GM15510 (cell line): ENCODE measurements around the gene SUCO.

ENCODE experiments used
- POLR2A ChIP-seq: IDR thresholded peaks from 3 replicates; pipeline ENCODE4 v1.6.1; 2011; ENCODE audit warnings: borderline replicate concordance; ENCODE audit not compliant: insufficient read length; ENCODE audit errors: extremely low read depth

Gene SUCO

DNA sequence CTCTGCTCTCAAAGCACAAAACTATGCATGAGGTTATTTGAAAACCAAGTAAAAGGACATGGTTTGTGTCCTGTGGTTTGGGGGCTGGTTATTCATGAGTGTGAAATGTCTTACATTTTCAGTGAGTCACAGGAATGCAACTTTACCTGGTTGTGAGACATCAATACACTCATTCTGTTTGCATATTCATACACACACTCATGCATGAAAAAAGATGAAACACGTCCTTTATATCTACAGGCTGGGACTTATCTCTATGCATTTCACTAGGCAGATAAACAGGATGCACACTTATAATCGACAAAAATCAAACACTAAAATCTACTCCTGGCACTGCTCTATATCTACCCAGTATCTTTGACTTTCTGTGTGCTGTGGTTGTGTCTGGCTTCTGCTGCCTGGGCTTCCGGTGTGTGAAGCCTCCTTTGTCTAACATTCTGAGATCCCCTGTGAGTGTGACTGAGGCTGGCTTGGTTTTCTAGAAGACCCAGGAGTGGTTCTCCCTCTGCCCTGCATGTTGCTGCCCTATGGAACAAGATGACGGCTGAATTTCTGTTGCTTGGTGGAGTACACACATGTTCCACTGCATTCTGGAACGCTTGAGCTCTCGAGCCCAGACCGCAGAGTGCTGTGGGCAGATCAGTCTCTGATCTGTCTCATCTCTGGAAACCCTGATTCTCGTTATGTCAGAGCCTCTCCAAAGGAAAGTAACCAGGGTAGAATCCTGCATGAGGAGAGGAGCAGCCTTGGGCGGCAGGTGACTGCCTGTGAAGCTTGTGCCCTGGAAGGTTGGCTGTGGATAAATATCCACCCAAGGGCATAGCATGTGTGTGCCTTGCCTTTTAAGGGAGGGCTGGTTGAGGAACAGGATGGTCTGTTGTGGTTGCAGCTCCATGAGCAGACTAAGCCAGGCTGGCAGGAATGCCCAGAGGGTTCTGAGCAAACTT lies 106.2 kb downstream of the SUCO start:
- TF ChIP-seq POLR2A: no peak

- TF ChIP-seq POLR2A: no peak
These were observed 107.2 kb downstream of the SUCO start for GRCh38 chr1:172640111-172640510.

DNA sequence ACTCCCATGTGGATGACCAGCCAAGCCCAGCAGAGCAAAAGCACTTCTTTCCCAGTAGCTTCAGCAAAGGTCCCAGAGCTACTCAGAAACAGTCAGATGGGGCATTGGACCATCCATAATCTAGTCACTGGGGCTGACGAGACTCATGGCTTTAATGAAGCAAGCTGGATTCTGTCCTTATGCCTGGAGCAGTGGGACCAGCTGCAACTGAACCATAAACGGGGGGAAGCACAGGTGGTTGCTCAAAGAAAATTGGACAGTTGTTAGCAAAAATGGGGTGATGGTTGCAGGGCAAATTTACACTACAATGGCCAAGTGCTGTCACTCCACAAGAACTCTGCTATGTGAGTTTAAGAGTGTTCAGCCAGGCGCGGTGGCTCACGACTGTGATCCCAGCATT lies 108.5 kb downstream of the SUCO start:
- TF ChIP-seq POLR2A: no peak

DNA sequence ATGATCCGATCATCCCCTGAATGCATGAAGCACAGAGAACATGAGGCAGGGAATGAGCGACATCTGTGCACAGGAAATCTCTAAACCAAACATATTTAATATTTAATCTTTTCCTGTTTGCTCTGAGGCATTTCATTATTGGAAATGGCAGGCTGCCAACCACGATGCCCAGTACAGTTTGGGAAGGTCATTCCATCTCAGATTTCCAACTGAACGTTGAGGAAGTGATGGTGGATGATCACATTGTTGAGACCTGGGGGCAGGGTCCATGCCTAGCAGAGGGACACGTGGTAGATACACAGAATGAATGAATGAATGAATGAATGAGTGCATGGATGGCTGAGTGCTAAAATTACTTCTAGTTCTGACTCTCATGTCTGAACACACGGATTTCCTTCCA lies 110.0 kb downstream of the SUCO start:
- TF ChIP-seq POLR2A: no peak

GRCh38 chr1:172646653-172647052 lies 113.7 kb downstream of the SUCO start:
- TF ChIP-seq POLR2A: no peak

- TF ChIP-seq POLR2A: no peak
These were observed 114.2 kb downstream of the SUCO start for GRCh38 chr1:172647110-172647564.

DNA sequence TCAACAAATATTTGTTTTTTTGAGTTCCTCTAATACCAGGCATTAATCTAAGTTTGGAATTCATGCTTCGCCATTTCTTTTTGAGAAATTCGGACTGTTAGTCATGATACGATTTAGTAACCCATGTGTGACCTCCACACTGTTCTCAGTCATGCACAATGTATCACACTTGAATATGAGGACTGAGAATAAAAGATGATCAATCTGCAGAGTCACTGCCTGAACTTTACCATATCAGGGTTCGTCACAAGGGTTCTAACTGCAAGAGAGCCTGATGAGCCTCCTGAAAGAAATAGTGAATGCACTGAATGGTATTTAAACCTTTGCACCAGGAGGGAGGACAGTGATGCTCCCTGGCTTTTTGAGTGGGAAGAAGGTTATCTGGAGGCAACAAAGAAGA lies 115.0 kb downstream of the SUCO start:
- TF ChIP-seq POLR2A: no peak

DNA sequence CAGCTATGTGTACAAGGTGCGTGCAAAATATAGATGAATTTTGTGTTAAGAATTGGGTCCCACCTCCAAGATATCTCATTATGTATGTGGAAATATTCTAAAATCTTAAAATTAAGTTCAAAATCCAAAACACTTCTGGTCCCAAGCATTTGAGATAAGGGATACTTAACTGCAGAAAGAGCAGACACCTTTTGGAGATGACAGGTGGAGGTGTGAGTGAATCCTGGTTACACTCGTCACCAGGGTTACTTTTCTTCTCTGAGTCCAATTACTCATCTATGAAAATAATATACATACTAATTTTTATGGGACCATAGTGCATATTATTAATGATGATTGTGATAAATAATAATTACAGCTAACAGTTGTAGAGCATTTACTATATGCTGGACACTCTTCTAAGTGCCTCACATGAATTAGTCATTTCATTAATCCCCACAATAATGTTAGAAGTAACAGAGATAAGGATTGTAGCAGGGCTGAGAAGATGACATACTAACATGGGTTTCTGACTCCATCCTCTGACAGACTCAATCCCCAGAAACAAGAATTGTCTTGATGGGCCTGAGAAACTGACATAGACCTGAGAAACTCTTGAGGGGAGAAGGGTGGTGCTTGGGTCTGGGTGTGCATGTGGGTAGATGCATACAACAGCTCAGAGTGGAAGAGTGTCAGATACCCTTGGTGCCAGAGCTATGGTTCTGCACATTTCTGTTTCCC lies 117.7 kb downstream of the SUCO start:
- TF ChIP-seq POLR2A: no peak

DNA sequence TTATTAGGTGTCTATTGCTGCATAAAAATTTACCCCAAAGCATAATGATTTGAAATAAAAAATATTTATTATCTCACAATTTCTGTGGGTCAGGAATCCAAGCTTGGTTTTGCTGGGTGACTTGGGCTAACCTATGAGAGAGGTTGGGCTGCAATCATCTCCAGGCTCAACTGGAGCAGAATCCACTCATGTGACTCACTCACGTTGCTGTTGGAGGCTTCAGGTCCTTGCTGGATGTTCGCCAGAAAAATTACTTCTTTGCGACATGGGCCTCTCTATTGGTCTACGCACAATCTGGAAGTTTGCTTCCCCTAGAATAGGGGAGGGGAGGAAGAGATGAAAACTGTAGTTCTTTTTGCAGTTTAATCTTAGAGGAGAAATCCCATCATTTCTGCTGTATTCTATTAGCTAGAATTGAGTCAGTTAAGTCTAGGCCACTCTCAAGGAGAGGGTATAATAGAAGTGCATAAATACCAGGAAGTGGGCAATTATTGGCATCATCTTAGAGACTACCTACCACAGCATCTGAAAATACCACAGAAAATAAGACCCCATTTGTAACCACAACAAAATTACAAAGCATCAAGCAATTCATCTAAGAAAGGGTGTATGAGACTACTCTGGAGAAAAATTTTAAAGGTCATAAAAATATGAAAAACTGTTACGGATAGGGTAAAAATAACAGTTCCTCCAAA lies 120.2 kb downstream of the SUCO start:
- TF ChIP-seq POLR2A: no peak

GRCh38 chr1:172654535-172654934 lies 121.6 kb downstream of the SUCO start:
- no peak for TF ChIP-seq POLR2A

DNA sequence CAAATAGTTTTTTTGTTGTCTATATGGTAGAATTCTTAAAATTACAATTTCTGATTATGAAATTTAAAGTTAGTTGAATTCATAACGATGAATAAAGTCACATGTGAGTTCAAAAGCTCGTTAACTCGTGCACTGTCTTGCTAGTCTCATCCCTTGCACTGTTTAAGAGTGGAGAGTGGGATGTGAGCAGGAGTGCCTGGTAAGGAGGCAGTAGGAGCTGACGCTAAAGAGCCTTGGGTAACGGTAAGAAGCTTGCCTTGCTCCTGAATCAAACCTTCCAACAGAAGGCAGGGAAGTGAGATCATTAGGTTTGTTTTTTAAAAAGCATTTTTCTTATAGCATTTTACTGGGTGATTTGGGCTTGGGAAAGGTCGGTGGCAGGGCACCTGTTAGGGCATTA lies 123.6 kb downstream of the SUCO start:
- no peak for TF ChIP-seq POLR2A

GRCh38 chr1:172657586-172657985 lies 124.6 kb downstream of the SUCO start:
- no peak for TF ChIP-seq POLR2A

GRCh38 chr1:172658871-172659453 lies 126.0 kb downstream of the SUCO start, which contains the start of gene FASLG:
TSS of gene FASLG (plus strand) at chr1:172659103. CDS start at chr1:172659202, 99 bp downstream.
- TF ChIP-seq POLR2A: no peak

GRCh38 chr1:172661107-172661506 lies 128.2 kb downstream of the SUCO start:
- TF ChIP-seq POLR2A: no peak
